ENCODE data around the gene SMIM14.

GRCh38 chr4:39687014-39687413 lies 48.3 kb upstream of the SMIM14 start:
- TF ChIP-seq SUZ12 (IDR thresholded peaks at IDR 0.05; ENCODE audit: extremely low read depth, insufficient read depth, insufficient read length) (no peak), YY1 (IDR thresholded peaks at IDR 0.05; ENCODE audit: insufficient read depth, insufficient read length) (no peak)
